Measurements from ENCODE around the gene IGFN1.

DNA sequence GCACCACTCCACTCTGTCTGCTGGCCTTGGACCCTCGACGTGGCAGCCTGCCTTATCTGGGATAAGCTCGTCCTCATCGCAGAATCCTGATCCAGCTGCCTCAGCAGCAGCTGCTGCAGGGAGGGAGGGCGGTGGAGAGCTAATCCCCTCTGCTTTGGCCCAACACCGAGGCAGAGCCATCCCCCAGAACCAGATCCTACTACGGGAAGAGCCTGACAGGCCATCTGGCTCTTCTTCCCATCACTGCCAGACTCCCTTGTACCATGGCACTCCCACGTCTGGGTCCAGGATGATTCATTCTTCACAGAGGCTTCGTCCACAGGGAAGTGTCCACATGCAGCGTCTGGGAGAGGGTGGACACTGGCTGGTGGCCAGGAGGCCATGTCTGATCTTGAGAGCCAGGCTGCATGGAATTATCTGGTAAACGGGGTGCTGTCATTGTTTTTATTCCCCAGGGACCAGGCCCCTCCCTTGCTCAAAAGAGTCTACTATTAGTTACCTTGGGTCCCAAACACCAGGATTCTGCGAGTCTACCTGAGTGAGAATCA lies 78.1 kb downstream of the IGFN1 start:
- TF ChIP-seq YY1 (IDR thresholded peaks at IDR 0.05; ENCODE audit: insufficient read depth, insufficient read length) (no peak), ZNF274 (IDR thresholded peaks at IDR 0.05; ENCODE audit: low read depth, low read length) (no peak), SUZ12 (IDR thresholded peaks at IDR 0.05; ENCODE audit: extremely low read depth, insufficient read depth, insufficient read length) (no peak)
